Fibroblast of skin of left biceps (primary cell): Measurements from ENCODE around the gene FRAT1.
A peak's percentile ranks its signal among the peaks of the same experiment; 100 is the strongest.

Experiments used
- DNase-seq, 2 experiments: peaks; one replicate each; pipeline ENCODE4 v3.0.0-alpha.2; 2013; ENCODE audit warnings: low read depth in 2 of 2

FRAT1 gene

GRCh38 chr10:97307866-97308780, 10.9 kb upstream of the FRAT1 start:
- DNase-seq: no peak

GRCh38 chr10:97311111-97311626, 7.9 kb upstream of the FRAT1 start:
- no peak for DNase-seq

- no peak for DNase-seq
Measured at GRCh38 chr10:97312897-97313296, 6.2 kb upstream of the FRAT1 start.

DNA sequence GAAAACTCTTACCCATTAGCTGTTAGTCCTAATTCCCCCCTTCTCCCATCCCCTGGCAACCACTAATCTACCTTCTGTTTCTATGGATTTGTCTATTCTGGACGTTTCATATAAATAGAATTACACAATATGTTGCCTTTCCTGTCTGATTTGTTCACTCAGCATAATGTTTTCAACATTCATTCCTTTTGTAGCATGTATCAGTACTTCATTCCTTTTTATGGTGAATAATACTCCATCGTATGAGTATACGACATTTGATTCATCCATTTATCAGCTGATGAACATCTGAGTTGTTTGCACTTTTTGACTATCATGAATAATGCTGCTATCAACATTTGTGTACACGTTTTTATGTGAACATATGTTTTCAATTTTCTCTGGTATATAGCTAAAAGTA, 4.4 kb upstream of the FRAT1 start:
- DNase-seq: no peak

GRCh38 chr10:97319671-97320479, 804 bp downstream of the FRAT1 start:
- no peak for DNase-seq

- no peak for DNase-seq
Measured at GRCh38 chr10:97320480-97321031, 1.5 kb downstream of the FRAT1 start.

DNA sequence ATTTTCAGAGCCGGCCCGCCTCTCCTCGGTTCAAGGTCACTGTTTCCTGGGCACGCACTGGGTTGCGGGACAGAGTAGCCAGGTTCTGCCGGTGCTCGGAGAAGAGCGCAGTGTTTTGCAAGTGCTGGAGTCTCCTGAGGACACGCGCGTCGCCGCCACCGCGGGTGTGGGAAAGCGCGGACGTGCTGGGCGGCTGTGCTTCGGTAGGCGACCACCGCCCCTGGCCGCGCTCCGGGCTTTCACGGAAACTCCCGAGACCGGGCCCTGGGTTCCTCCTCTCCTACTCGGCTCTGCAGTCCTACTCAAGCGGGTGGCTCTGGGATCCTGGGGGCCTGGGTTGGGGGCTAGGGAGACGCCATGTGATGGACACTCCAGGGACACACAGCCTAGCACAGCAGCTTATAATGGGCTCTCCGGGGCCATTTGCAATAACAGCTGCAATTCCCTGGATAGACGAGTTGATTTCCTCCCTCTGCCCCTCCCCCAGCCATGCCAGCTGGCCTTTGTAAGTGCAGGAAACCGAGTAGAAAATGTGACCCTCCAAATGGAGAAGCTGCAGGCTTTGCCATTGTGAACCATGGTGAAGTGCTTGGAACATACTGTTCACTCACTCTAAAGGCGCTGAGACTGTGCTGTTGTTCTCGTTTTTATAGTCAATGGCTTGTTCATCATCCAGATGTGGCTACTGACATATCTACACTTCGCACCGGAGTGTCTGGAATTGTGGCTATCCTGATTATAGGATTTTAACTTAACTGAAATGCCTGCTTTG, 2.1 kb downstream of the FRAT1 start:
- no peak for DNase-seq

GRCh38 chr10:97321804-97322190, 2.7 kb downstream of the FRAT1 start:
- DNase-seq: no peak

DNA sequence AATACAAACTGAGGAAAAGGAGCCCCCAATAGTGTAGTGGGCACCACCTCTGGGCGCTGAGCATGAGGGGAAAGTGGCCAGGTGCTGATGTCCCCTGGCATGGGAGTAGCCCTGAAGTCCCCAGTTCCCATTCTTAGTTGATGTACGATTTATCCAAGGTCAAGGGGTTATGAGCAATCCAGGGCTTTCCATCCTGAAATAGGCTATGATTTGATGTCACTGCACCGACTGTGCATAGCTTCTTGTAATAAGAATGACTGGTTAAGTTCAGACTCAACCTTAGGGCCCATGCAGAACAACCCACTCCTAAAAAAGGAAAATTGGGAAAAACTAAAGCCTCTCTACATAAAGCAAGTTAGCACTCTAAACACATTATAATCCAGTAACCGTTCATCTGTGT, 4.4 kb downstream of the FRAT1 start:
- DNase-seq: no peak

DNA sequence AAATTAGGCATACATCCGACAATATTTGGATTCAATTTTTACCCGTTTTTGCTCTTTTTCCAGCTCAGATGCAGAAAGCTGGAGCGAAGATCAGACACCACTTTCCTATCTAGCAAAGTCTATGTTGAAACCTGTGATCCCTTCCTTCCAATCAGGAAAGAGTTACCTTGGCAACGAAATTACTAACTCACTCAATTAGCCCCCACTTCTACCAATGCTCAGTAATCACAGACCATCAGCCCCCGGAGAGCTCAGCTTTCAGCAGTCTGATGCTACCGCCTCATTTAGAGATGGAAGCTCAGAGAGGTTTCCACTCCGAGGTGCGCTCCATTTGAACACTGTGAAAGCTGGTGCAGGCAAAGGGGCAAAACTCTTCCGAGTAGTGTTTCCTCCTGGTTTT, 6.7 kb downstream of the FRAT1 start:
- DNase-seq: no peak

DNA sequence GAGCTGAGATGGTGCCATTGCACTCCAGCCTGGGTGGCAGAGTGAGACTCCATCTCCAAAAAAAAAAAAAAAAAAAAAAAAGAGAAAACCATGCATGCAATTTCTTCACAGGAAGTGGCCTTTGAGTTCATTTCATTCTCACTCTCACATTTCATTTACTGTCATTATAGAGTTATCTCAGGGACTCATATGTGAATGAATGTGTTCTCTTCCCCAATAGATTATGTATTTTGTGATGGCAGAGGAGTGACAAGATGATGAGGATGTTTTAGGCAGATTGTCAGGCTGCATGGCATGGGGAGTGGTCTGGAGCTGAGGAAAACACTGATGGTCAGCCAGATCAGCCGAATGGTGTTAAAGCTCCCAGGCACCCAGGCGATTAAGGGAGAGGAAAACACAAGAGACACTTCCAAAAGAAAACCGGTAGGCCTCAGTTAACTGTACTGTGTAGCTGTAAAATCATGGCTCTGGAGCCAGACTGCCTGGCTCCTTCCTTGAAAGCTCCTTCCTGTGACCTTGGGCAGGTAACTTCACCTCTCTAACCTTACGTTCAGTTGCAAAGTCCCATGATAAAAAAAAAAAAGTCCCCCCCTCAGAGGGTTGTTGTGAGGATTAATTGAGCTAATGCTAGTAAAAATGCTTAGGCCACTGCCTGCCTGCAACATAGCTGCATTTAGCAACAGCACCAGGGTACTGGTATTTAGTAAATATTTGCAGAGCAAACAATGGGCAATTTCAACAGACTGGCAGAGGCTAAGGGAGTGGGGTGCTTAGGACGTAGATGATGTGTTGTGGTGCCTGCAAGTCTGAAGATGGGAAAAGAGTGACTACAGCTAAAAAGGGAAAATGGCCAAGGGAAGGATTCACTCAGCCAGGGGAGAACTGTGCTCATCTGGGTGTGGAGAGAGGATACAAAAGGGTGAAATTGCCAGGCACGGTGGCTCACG, 8.6 kb downstream of the FRAT1 start:
- DNase-seq: no peak

- DNase-seq: no peak
Measured at GRCh38 chr10:97328646-97329453, 9.8 kb downstream of the FRAT1 start.

DNA sequence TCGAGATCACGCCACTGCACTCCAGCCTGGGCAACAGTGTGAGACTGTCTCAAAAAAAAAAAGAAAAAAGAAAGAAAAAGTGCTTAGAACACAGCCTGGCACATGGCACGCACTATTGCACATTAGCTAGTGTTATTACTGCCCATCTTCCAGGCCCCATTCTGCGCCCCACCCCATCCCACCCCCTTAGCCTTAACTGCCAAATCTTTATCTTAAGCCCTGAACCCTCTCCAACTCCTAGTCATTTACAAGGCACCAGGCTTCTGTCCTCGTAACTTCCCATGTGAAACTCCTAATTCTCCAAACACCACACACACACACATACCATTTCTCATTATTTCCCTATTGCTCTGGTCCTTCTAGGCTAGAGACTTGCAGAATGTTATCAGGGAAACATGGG, 10.7 kb downstream of the FRAT1 start:
- no peak for DNase-seq

- no peak for DNase-seq
Measured at GRCh38 chr10:97331153-97331703, 12.2 kb downstream of the FRAT1 start.

DNA sequence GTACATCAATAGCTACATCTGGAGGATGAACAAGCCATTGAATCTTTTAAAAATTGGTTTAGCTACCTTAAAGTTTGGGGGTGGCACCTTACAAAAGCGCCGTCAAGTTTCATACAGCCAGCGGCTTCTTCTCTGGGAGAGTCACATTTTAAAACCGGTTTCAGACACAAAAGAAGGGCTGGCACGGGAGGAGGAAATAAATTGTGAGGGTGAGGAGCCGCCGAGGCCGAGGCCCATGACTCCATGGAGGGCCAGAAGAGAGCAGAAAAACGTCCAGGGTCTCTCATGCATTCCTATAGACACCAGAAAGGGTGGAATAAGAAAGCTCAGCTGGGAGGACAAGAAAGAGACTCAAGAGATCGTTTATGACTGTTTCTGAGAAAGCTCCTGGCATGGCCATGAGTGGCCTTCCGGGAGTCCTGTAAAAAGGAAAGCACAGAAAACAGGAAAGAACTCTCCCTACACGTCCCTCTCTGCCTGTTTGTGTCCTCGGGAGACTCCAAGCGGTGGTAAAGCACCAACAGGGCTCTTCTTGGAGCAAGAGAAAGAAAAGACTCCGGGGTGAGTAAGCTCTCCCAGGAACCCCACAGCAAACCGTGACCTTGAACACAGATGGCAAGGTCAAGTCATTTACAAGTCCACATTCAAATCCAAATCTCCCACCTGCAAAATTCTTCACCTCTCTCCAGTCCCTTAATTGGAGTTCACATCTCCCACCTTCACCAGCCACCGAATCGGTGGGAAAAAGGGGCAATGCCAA, 13.7 kb downstream of the FRAT1 start:
- peak; percentile 25 to 29 for DNase-seq

- DNase-seq: no peak
Measured at GRCh38 chr10:97333351-97333600, 14.2 kb downstream of the FRAT1 start.

GRCh38 chr10:97333601-97334369, 14.7 kb downstream of the FRAT1 start:
- no peak for DNase-seq
